AG04449 (cell line): Measurements from ENCODE around the gene PTGER3.

ENCODE experiments used
- CTCF ChIA-PET: fragments of 350-600 bp; formaldehyde crosslinking; extraction: SDS; loops from one replicate; lab custom pipeline; 2021; ENCODE audit warnings: antibody characterized with exemption; lab: Yijun Ruan, JAX
- POLR2A ChIA-PET: fragments of 400-600, 350-600 bp; formaldehyde crosslinking; extraction: SDS; loops from one replicate; lab custom pipeline; 2020; ENCODE audit warnings: antibody characterized with exemption, inconsistent platforms; lab: Yijun Ruan, JAX
- DNase-seq: peaks from one replicate; pipeline ENCODE4 v3.0.0-alpha.2; 2010; ENCODE audit warnings: low read depth, low spot score
- H3K4me3 ChIP-seq: 2 replicates; pipeline ENCODE4 v1.5.1; 2011; ENCODE audit warnings: low read depth, mild to moderate bottlenecking, control low read depth, low read length
- TF ChIP-seq, protein P1 (sequence below): IDR thresholded peaks from one replicate; pipeline ENCODE4 v1.5.1; 2011; ENCODE audit warnings: mild to moderate bottlenecking, moderate library complexity, low read length, control low read depth, inconsistent platforms; ENCODE audit not compliant: insufficient read depth; ENCODE audit errors: missing control alignments

The PTGER3 gene

GRCh38 chr1:71068325-71069240 is 21.0 kb upstream of the PTGER3 start:
- TF ChIP-seq, protein P1, sequence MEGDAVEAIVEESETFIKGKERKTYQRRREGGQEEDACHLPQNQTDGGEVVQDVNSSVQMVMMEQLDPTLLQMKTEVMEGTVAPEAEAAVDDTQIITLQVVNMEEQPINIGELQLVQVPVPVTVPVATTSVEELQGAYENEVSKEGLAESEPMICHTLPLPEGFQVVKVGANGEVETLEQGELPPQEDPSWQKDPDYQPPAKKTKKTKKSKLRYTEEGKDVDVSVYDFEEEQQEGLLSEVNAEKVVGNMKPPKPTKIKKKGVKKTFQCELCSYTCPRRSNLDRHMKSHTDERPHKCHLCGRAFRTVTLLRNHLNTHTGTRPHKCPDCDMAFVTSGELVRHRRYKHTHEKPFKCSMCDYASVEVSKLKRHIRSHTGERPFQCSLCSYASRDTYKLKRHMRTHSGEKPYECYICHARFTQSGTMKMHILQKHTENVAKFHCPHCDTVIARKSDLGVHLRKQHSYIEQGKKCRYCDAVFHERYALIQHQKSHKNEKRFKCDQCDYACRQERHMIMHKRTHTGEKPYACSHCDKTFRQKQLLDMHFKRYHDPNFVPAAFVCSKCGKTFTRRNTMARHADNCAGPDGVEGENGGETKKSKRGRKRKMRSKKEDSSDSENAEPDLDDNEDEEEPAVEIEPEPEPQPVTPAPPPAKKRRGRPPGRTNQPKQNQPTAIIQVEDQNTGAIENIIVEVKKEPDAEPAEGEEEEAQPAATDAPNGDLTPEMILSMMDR: no peak
- no peak for DNase-seq

DNA sequence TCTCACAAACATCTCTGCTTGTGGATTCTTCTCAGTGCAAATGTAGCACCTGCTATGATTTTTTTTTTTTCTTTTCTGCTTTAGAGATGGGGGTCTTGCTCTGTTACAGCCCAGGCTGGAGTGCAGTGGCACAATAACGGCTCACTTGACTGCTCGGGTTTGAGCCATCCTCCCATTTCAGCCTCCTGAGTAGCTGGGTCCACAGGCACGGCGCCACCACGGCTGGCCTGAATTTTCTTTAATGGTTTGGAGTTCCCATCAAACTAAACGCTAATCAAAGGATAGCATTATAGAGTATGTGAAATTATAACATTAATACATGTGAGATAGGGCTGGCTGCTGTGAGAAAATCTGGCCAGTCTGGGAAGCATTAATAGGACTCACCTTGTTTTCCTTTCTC is 7.2 kb upstream of the PTGER3 start:
- ChIA-PET POLR2A (interaction anchor here (1.2 kb wide), 1 partner anchor 205 kb away, joined by 5 read pairs; no protein-coding TSS in a partner anchor), CTCF (interaction anchor here (8.6 kb wide), 1 partner anchor 528 kb away, joined by 106 read pairs; no protein-coding TSS in a partner anchor)
- no peak overlapping the region for H3K4me3 ChIP-seq
- TF ChIP-seq, protein P1: no peak
- DNase-seq: no peak

More at GRCh38 chr1:71068325-71069240, 21.0 kb upstream of the PTGER3 start:
- H3K4me3 ChIP-seq: no peak overlapping the region
- POLR2A ChIA-PET: no interaction called here
- CTCF ChIA-PET: interaction anchor here (1.2 kb wide), 1 partner anchor 13 kb away, joined by 3 read pairs; no protein-coding TSS in a partner anchor

- TF ChIP-seq, protein P1: no peak
- no peak for DNase-seq
- no peak overlapping the region for H3K4me3 ChIP-seq
- POLR2A ChIA-PET: interaction anchor here (1.2 kb wide), 1 partner anchor 204 kb away, joined by 5 read pairs; no protein-coding TSS in a partner anchor
- CTCF ChIA-PET: interaction anchor here (8.6 to 8.8 kb wide), 2 partner anchors 369 to 527 kb away, joined by 79 to 106 read pairs; no protein-coding TSS in a partner anchor
These were observed 6.7 kb upstream of the PTGER3 start for GRCh38 chr1:71054281-71054731.

GRCh38 chr1:71053758-71054157 is 6.1 kb upstream of the PTGER3 start:
- no peak for DNase-seq
- no peak overlapping the region for H3K4me3 ChIP-seq
- CTCF ChIA-PET: interaction anchor here (1.0 to 8.8 kb wide), 3 partner anchors 15 to 527 kb away, joined by 3 to 106 read pairs (median 79); no protein-coding TSS in a partner anchor
- POLR2A ChIA-PET: interaction anchor here (1.2 kb wide), 1 partner anchor 204 kb away, joined by 5 read pairs; no protein-coding TSS in a partner anchor
- TF ChIP-seq, protein P1: no peak

GRCh38 chr1:71053146-71053545 is 5.5 kb upstream of the PTGER3 start:
- POLR2A ChIA-PET: no interaction called here
- DNase-seq: no peak
- TF ChIP-seq, protein P1: no peak
- CTCF ChIA-PET: interaction anchor here (1.0 to 8.8 kb wide), 3 partner anchors 14 to 526 kb away, joined by 3 to 106 read pairs (median 79); no protein-coding TSS in a partner anchor
- no peak overlapping the region for H3K4me3 ChIP-seq
